ENCODE measurements around the gene SLC28A2.
"Not testable (repeated sequence)": the region's sequence is repeated elsewhere in the genome, so short reads cannot be mapped to it uniquely, and the experiment has no call there.

SLC28A2 gene

GRCh38 chr15:45279024-45279698, 27.1 kb downstream of the SLC28A2 start:
- TF ChIP-seq, protein P1, sequence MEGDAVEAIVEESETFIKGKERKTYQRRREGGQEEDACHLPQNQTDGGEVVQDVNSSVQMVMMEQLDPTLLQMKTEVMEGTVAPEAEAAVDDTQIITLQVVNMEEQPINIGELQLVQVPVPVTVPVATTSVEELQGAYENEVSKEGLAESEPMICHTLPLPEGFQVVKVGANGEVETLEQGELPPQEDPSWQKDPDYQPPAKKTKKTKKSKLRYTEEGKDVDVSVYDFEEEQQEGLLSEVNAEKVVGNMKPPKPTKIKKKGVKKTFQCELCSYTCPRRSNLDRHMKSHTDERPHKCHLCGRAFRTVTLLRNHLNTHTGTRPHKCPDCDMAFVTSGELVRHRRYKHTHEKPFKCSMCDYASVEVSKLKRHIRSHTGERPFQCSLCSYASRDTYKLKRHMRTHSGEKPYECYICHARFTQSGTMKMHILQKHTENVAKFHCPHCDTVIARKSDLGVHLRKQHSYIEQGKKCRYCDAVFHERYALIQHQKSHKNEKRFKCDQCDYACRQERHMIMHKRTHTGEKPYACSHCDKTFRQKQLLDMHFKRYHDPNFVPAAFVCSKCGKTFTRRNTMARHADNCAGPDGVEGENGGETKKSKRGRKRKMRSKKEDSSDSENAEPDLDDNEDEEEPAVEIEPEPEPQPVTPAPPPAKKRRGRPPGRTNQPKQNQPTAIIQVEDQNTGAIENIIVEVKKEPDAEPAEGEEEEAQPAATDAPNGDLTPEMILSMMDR (IDR thresholded peaks at IDR 0.05; ENCODE audit: control insufficient read depth, extremely low read depth, insufficient read depth): no peak
- DNase-seq (ENCODE audit: low read depth): peak; percentile 100
- H3K4me3 ChIP-seq (ENCODE audit: low read depth, low read length): peak overlapping the region; percentile 95

DNA sequence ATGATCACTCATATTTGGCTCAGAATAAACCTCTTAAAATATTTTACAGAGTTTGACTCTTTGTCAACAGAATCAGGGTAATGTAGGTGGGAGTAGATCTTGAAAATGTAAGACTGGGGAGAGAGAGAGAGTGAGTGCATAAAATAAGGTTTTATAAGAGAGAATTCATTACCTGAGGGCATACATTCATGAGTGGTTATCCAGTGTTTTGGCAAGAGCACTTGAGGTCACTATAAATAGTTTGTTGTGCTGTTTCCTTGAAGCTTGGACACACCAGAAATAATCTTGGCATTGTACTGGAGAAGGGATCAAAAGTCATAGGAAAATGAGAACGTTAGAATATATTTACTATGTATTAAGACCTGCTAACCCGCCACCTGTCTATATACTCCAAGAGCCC, 33.4 kb downstream of the SLC28A2 start:
- TF ChIP-seq, protein P1 (IDR thresholded peaks at IDR 0.05; ENCODE audit: control insufficient read depth, extremely low read depth, insufficient read depth): no peak
- DNase-seq (ENCODE audit: low read depth): no peak
- H3K4me3 ChIP-seq (ENCODE audit: low read depth, low read length): no peak overlapping the region

DNA sequence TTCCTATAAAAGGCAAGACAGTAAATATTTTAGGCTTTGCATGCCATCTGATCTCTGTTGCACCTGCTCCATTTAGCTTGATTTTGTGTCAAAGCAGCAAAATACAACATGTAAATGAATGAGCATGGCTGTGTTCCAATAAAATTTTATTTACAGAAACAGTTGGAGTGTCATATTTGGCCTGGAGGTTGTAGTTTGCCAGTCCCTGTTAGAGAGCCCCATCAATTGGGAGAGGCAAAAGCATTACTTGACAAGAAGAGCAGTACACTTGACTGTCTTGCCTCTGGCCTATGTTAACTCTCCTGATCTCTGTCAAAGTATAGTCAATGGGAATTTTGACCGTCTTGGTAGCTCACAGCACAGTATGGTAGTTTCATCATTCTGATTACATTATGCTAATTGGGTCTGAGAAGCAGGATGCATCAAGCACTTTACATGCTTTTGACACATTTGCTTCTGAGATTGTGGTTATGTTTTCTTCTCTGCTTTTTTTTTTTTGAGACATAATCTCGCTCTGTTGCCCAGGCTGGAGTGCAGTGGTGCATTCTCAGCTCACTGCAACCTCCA, 35.4 kb downstream of the SLC28A2 start:
- TF ChIP-seq, protein P1 (IDR thresholded peaks at IDR 0.05; ENCODE audit: control insufficient read depth, extremely low read depth, insufficient read depth): no peak
- H3K4me3 ChIP-seq (ENCODE audit: low read depth, low read length): no peak overlapping the region
- DNase-seq (ENCODE audit: low read depth): no peak

DNA sequence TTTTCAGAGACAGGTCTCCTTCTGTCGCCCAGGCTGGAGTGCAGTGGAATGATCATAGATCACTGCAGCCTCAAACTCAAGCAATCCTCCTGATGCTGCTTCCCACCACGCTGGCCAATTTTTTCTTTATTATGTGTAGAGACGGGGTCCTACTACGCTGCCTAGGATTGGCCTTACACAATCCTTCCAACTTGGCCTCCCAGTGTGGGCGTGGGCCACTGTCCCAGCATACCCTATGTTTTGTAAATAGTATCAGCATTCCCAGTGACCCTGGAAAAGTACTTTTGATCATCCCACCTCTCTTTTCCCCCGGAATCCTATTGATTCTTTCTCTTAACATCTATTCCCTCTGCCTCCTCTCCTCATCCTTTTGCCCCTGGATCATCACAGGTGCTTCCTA, 36.9 kb downstream of the SLC28A2 start:
- TF ChIP-seq, protein P1 (IDR thresholded peaks at IDR 0.05; ENCODE audit: control insufficient read depth, extremely low read depth, insufficient read depth): no peak
- DNase-seq (ENCODE audit: low read depth): no peak
- no peak overlapping the region for H3K4me3 ChIP-seq (ENCODE audit: low read depth, low read length)

- TF ChIP-seq, protein P1 (IDR thresholded peaks at IDR 0.05; ENCODE audit: control insufficient read depth, extremely low read depth, insufficient read depth): no peak
- no peak overlapping the region for H3K4me3 ChIP-seq (ENCODE audit: low read depth, low read length)
- DNase-seq (ENCODE audit: low read depth): no peak
These were observed 40.0 kb downstream of the SLC28A2 start for GRCh38 chr15:45291822-45292582.

GRCh38 chr15:45293326-45293725, 41.3 kb downstream of the SLC28A2 start:
- not testable (repeated sequence) for H3K4me3 ChIP-seq (ENCODE audit: low read depth, low read length); DNase-seq (ENCODE audit: low read depth)

DNA sequence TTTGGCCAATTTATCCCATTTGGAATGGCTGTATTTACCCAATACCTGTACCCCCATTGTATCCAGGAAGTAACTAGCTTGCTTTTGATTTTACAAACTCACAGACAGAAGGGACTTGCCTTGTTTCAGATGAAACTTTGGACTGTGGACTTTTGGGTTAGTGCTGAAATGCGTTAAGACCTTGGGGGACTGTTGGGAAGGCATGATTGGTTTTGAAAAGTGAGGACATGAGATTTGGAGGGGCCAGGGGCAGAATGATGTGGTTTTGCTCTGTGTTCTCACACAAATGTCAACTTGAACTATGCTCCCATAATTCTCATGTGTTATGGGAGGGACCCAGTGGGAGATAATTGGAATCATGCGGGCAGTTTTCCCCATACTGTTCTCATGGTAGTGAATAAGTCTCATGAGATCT, 46.9 kb downstream of the SLC28A2 start:
- not testable (repeated sequence) for DNase-seq (ENCODE audit: low read depth); H3K4me3 ChIP-seq (ENCODE audit: low read depth, low read length)
